Measurements from ENCODE around the gene LMO7. TPM values are rescaled to one million over a fixed set of nuclear protein-coding genes. Genes with fewer than 3 reads are reported as not detected.

The LMO7 gene
- total RNA-seq, result 10 to 100 TPM; 14.7 to 47.8 (median 29.1) TPM
- polyA plus RNA-seq, result 10 to 100 TPM; 20.7 to 50.4 TPM

DNA sequence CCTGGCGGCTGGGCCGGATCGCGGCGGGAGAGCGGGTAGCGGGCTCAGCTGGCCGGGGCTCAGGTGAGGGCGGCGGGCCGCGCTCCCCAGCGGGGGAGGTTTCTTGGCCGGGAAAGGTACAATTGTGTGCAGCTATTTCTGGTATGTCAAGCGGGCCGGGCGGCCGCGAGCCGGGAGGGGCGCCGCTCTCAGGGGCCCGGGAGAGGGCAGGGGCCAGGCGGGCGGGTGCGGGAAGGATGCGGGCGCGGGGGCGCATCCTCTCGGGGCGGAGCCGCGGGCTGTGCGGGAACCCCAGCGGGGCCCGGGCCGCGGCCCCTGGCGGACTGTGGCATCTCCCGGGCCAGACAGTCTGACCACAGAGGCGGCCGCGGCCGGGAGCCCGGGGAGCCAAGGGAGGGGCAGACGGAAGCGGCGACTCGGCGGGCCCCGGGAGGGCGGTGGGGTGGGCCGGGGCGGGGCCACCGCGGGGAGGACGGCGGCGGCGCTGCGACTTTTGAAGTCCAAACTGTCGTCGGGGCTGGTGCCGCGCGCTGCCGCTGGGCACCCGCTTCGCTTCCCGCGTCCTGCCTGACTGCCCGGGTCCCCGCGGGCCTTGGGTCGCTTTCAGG, at the start of gene LMO7:
TSS of gene LMO7 (plus strand) at position 503 of the 608 bp plus-strand sequence. CDS start 328 bp downstream, outside the sequence.
- no peak for FAIRE-seq
- Histone ChIP-seq H3K27me3 (no peaks in the 10 kb centered on the region), H3K4me3 (peak within 1 kb of the TSS; percentile 28 to 79 (median 66)), H3K36me3 (no peaks in the 10 kb centered on the region), H3K27ac (peak within 1 kb of the TSS; percentile 69 to 81 (median 79)), H3K9me3 (no peaks in the 10 kb centered on the region), H3K4me1 (no peaks in the 10 kb centered on the region)
- WGBS, 2 donors, result 0% methylated on average over 35 to 76 of the region's 76 CpGs
- TF ChIP-seq, protein P1, sequence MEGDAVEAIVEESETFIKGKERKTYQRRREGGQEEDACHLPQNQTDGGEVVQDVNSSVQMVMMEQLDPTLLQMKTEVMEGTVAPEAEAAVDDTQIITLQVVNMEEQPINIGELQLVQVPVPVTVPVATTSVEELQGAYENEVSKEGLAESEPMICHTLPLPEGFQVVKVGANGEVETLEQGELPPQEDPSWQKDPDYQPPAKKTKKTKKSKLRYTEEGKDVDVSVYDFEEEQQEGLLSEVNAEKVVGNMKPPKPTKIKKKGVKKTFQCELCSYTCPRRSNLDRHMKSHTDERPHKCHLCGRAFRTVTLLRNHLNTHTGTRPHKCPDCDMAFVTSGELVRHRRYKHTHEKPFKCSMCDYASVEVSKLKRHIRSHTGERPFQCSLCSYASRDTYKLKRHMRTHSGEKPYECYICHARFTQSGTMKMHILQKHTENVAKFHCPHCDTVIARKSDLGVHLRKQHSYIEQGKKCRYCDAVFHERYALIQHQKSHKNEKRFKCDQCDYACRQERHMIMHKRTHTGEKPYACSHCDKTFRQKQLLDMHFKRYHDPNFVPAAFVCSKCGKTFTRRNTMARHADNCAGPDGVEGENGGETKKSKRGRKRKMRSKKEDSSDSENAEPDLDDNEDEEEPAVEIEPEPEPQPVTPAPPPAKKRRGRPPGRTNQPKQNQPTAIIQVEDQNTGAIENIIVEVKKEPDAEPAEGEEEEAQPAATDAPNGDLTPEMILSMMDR (IDR thresholded peaks at IDR 0.05), result no peak
- intact Hi-C loops (cut with DNase I), result no loop called here
- ATAC-seq, result peak; percentile 76 to 85 (median 82)
- peak; percentile 50 to 84 (median 64) for DNase-seq

DNA sequence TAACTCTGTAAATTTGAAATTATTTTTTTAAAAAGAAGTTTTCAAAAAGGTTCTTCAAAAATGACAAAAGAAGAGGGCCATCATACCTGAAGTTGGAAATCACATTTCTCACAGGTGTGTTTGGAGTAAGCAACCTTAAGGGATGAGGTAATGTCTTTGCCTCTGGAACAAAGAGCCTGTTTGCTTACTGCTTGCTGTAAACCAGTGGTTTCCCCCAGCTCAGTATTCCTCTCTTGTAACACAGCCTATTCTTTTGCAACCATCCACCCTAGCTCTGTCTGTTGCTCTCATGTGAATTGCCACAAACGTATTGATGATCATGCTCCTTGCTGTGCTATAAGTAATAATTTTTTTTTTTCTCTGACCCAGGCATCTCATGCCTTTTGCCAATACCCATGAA, 48.5 kb upstream of the LMO7 start:
- Histone ChIP-seq H3K27me3 (no peaks in the 10 kb centered on the region), H3K4me1 (no peaks in the 10 kb centered on the region), H3K4me3 (no peak overlapping the region), H3K9me3 (no peaks in the 10 kb centered on the region), H3K27ac (no peak overlapping the region), H3K36me3 (peaks cover 0 to 4% (median 0%) of the 10 kb centered on the region in 3 donors)
- peak in 2 of 4 donors; percentile 53 to 70 for ATAC-seq
- TF ChIP-seq, protein P1 (IDR thresholded peaks at IDR 0.05), result no peak
- no peak for FAIRE-seq
- intact Hi-C loops (cut with DNase I), result no loop called here
- no peak for DNase-seq
- WGBS, 2 donors, result 82 to 85% methylated on average over 1 of the region's 1 CpG

DNA sequence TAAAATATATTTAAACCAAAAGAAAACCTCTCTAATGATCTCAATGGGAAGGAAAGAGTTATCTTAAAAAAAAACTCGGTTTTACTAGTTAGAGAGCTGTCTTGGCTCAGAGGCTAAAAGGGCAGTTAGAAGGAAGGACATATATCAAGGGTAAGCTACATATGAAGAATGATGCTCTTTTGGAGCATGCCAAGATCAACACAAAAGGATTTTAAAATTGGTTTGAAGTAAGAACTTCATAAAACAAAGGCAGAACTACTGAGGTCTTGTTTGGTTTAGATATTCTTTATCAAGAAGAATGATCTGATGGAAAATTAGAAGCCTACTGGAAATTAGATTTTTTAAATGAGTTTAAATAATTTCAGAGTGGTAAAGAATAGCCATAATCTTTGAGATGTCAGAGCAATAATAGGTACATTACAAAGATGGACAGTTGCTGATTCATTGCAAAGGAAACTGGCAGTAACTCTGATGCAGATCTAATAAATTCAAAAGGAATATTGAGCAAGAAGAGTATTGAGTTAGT, 39.4 kb upstream of the LMO7 start:
- Histone ChIP-seq H3K27ac (no peak overlapping the region), H3K4me3 (no peak overlapping the region), H3K9me3 (no peaks in the 10 kb centered on the region), H3K36me3 (no peaks in the 10 kb centered on the region), H3K27me3 (no peaks in the 10 kb centered on the region), H3K4me1 (no peaks in the 10 kb centered on the region)
- intact Hi-C loops (cut with DNase I), result no loop called here
- WGBS, 2 donors, result 28 to 44% methylated on average over 1 of the region's 1 CpG
- ATAC-seq (no peak), FAIRE-seq (no peak), DNase-seq (no peak)
- TF ChIP-seq, protein P1 (IDR thresholded peaks at IDR 0.05), result no peak

DNA sequence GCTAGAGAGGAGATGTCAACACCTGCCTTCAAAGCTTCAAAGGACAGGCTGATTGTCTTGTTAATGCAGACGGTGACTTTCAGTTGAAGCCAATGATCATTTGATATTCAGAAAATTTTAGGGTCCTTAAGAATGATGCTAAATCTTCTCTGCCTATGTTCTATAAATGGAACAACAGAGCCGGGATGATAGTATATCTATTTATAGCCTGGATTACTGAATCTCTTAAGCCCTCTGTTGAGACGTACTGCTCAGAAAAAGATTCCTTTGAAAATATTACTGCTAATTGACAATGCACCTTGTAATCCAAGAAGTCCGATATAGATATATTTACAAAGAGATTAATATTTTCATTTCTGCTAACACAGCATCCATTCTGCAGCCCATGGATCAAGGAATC, 35.8 kb upstream of the LMO7 start:
- 60 to 77% methylated on average over 4 of the region's 4 CpGs for WGBS, 2 donors
- no peaks in the 10 kb centered on the region for H3K36me3 ChIP-seq
- no peak overlapping the region for H3K27ac ChIP-seq
- H3K9me3 ChIP-seq, result no peaks in the 10 kb centered on the region
- FAIRE-seq, result no peak
- no peak for ATAC-seq
- H3K4me1 ChIP-seq, result no peaks in the 10 kb centered on the region
- TF ChIP-seq, protein P1 (IDR thresholded peaks at IDR 0.05), result no peak
- no peak for DNase-seq
- H3K27me3 ChIP-seq, result no peaks in the 10 kb centered on the region
- intact Hi-C loops (cut with DNase I), result no loop called here
- H3K4me3 ChIP-seq, result no peak overlapping the region

DNA sequence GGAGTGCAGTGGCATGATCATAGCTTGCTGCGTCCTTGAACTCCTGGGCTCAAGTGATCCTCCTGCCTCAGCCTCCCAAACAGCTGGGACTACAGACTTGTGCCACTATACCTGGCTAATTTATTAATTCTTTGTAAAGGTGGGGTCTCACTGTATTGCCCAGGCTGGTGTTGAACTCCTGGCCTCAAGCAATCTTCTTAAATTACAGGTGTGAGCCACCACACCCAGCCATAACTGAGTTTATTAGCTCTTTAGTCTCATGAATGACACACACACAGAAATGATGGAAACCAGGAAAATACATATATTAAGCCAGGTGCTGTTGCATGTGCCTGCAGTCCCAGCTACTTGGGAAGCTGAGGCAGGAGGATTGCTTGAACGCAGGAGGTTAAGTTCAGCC, 33.1 kb upstream of the LMO7 start:
- FAIRE-seq (no peak), ATAC-seq (no peak)
- 99 to 100% methylated on average over 2 of the region's 2 CpGs for WGBS, 2 donors

More for the DNA sequence above, 33.1 kb upstream of the LMO7 start:
- no peak for DNase-seq
- Histone ChIP-seq H3K27ac (no peak overlapping the region), H3K4me3 (no peak overlapping the region), H3K4me1 (no peaks in the 10 kb centered on the region), H3K36me3 (no peaks in the 10 kb centered on the region), H3K9me3 (no peaks in the 10 kb centered on the region), H3K27me3 (no peaks in the 10 kb centered on the region)
- intact Hi-C loops (cut with DNase I), result no loop called here
- TF ChIP-seq, protein P1 (IDR thresholded peaks at IDR 0.05), result no peak

All from pancreas (tissue), 10 donors.